MM.1S (cell line): Measurements from ENCODE around the gene STEAP1.

ENCODE experiments used
- CTCF ChIP-seq: fragments of 300-600 bp; sonication (generic); IDR thresholded peaks from 2 replicates; pipeline ENCODE4 v1.5.1; 2016; ENCODE audit warnings: antibody characterized with exemption, low read length, mixed read lengths
- EZH2 ChIP-seq: fragments of 300-600 bp; sonication (generic); optimal IDR thresholded peaks from 2 replicates; pipeline ENCODE3; 2017; ENCODE audit warnings: low read depth, mild to moderate bottlenecking, antibody characterized with exemption, low read length, mixed read lengths

GRCh38 chr7:90178166-90178565, 23.9 kb downstream of the STEAP1 start:
- no peak for TF ChIP-seq CTCF
- TF ChIP-seq EZH2: no peak
